D341Med (cell line): ENCODE results near the gene IZUMO1R.
"Not testable (repeated sequence)": the region's sequence is repeated elsewhere in the genome, so short reads cannot be mapped to it uniquely, and the experiment has no call there.

Experiments
- DNase-seq: peaks from one replicate; pipeline ENCODE4 v3.0.0; 2012; ENCODE audit warnings: low spot score

The IZUMO1R gene

DNA sequence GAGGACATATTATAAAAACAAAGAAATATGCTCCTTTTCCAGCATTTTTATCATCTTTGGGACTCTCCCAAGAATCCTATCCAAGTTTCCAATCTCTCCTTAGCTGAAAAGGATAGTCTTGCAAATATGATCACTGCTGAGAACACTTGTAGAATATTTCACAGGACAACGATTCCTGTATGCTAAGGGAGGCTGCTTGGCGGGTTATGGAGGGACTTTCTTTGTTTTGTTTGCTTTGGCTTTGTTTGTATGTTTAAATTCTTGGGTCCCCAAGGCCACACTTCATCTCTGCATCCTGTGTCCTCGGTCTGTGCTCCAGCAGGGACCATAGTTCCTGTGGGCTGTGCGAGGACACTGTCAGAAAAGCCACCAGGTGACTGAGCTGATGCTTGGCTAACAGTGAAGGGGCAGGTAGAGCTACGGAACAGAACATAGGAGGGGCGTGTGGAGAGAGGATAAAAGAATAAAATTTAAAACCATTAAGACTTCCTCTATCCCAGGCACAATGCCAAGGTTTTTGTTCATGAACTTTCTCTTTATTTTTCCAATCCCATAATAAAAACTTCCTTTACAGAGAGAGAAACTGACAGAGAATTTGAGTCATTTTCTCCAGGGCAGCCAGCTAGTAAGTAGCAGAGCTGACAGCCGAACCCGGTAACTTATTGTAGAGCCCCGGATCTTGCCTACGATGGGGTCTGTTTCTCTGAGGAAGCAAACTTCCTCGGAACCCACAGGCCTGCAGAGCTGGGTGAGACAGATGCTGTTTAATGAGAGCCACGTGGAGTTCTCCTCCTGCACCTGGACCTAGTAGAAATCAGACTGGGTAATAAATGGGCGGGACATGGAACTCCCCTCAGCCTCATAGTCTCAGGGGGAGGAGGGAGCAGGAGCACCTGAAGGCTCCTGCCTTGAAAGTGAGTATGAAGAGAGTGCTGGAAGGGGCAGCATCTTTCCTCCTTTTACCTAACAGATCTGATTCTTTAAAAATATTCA lies at the start of gene IZUMO1R:
IZUMO1R (plus strand) TSS at position 615 of the 993 bp plus-strand sequence. CDS start 1,057 bp downstream, outside the sequence.
- no peak for DNase-seq

GRCh38 chr11:94271885-94272372 lies 32.5 kb upstream of the IZUMO1R start:
- DNase-seq, result no peak

DNA sequence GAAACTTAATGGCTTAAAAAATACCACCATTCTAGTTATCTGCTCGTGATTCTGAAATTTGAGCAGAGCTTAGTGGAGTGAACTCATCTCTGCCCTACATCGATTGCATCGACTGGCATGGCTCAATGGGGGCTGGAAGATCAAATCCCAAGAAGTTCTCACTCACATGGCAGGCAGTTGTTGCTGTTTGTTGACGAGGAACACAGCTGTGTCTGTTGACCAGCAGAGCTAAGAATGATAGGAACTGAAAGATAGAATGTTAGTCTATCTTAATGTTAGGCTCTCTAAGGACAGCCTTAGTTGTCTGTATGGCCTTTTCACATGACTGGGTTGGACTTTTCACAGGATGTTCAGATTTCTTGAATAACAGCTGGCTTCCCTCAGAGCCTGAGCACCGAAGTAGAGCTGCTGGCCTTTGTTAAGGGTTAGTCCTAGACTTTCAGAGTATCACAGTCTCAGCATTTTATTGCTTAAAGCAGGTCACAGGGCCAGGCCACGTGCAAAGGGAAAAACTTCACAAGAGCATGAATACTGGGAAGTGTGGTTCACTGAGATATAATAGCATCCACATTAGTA lies 31.6 kb upstream of the IZUMO1R start:
- DNase-seq, result no peak

DNA sequence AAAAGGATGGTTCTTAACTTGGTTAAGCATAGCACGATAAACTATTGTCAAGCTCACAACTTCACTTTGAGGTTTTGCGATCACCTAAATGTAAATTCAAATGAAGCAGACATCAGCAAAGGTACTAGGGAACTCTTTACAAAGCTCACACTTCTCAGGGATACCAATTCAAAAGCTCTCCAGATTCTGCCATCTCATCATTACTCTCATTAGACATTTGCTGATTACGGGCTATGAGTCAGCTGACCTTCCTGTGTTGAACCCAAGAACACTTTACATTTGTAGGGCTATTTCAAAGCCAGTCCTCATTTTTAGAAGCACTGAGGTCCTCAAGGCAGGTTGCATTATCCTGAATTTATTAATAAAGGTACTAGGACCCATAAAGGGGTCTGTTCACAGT lies 28.4 kb upstream of the IZUMO1R start:
- no peak for DNase-seq

GRCh38 chr11:94276943-94277342 lies 27.4 kb upstream of the IZUMO1R start:
- no peak for DNase-seq

GRCh38 chr11:94278207-94278606 lies 26.2 kb upstream of the IZUMO1R start:
- not testable (repeated sequence) for DNase-seq

DNA sequence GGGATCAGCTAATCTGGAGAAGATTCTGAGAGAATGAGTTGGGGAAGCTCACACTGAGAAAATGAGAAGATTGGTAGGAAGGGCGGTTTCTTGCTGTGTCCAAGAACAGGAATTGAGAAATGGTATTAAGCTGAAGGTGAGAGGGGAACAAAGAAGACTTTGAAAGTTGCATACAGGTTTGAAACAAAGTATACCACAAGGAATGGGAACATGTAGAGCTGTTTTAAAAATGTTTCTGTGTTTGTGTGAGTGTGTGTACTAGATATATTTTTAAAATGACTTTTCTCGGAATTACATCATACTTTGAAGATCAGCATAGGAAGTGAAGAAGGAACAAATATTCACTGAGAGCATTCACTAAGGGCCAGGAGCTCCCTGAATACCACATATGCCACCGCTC lies 24.4 kb upstream of the IZUMO1R start:
- DNase-seq, result no peak

GRCh38 chr11:94281324-94281723 lies 23.1 kb upstream of the IZUMO1R start:
- DNase-seq, result no peak

- no peak for DNase-seq
Measured at GRCh38 chr11:94283678-94284077, 20.7 kb upstream of the IZUMO1R start.

- DNase-seq, result no peak
Measured at GRCh38 chr11:94295534-94295933, 8.8 kb upstream of the IZUMO1R start.

DNA sequence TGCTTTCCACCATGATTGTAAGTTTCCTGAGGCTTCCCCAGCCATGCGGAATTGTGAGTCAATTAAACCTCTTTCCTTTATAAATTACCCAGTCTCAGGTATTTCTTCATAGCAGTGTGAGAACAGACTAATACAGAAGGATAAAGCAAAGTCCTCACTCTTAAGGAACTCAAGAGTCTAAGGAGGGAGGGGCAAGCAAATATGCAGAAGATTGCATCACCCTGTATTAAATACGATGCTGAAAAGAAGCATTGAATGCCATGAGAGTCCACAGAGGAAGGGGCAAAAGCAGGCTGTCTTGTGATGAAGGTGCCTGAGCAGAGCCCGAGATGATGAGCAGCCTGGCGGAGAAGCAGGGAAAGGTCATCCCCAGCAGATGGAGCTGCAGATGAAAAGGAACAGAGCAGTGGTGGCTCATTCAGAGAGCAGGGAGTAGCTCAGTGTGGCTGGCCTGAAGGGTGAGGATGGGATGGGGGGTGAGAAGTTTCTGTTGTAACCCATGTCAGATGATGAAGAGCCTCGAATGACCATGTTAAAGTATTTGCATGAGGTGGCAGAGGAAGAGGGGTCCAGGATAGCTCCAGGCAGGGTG lies 6.3 kb upstream of the IZUMO1R start:
- DNase-seq, result no peak

GRCh38 chr11:94302776-94303175 lies 1.6 kb upstream of the IZUMO1R start:
- no peak for DNase-seq

- DNase-seq, result no peak
Measured at GRCh38 chr11:94305146-94305545, 766 bp downstream of the IZUMO1R start.

- no peak for DNase-seq
Measured at GRCh38 chr11:94307101-94307791, 2.9 kb downstream of the IZUMO1R start.

DNA sequence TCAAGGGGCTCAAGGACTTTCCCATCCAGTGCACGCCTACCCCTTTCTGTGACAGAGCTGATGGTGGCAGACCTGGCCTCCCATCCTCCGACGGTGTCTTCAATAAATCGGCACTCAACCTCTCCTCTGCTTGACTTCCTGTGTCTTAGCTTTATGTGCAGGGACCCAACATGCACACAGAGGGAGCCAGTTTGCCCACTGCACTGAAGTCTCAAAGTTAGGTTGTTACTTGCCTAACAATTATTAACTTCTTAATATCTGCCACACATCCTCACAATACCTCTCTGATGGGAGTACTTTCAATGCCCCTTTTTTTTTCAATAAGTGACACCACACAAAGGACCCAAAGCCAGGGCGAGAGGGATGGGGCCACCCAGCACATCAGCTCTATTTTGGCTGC lies 3.6 kb downstream of the IZUMO1R start:
- DNase-seq, result no peak

DNA sequence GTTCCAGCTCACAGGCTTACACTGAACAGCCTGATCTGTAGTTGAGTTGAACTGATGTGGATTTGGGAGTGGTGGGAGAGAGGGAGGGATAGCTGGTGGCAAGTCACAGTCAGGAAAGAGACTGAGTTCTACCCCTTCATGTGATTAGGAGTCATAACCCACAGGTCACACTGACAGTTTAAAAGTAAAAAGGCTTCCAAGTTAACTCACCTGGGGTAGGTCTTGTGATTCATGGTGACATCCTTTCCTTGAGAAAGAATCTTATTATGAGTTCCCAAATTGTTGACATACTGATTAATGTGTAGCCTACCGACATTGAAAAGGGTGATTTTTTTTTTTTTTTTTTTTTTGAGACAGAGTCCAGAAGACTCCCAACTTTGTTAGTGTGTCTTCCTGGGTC lies 5.4 kb downstream of the IZUMO1R start:
- no peak for DNase-seq

DNA sequence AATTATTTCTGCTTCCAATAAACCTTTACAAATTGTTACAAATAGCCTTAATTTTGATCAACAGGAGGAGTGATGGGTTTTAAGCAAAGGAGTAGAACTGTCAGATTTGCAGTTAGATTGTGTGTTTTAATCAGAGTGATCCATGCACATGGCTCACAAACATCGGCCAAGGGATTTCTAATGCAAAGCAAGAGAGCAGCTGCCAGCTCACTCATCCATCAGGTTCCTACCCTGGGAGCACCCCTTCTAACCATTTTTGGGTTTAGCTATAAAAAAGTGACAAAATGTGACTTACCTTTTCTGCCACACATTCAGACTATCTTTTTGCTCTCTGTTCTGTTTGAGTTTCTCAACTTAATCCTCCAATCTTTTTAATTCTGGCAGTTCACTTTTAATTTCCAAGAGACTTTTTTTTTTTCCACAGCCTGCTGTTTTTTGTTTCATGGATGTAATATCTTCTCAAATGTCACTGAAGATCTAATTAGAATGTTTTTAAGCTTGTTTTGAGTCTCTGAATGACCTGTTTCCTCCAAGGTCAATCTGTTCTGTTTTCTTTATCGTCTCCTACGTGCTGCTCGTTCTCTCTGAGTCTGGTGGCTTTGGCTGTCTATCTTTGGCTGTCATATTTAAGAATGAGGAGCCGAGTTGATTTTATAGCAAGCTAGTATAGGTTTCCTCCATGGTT lies 6.0 kb downstream of the IZUMO1R start:
- DNase-seq, result no peak

DNA sequence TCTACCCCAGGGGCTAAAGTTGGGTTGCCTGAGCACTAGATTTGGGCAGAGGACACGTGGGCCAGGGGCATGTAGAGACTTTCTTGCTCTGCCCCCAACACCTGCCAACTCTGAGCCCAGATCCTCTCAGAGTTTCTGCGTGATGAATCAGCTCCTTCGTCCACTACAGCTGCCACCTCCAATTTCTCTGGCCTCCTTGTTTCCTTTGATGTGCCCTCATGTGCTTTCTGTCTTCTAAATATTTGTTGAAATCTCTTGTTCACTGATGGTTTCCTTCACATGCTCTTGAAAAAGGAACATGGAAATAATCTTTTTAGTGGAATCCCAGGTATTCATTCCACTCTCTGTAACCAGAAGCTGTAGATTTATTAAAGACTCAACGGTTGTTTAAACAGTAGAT lies 8.0 kb downstream of the IZUMO1R start:
- no peak for DNase-seq

DNA sequence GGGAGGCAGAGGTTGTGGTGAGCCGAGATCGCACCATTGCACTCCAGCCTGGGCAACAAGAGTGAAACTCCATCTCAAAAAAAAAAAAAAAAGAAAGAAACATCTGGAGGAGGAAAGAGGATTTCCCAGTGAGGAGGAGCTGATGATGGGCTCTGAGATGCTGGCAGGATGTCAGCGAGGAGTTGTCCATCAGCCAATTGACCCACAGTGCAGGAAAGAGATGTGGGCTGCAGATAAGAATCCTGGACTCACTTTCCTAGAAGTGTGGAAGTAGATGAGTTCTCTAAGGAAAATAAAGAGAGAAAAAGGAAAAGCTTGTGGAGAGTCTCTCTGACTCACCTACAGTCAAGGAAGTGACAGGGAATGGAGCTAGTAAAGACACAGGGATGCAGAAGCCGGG lies 9.7 kb downstream of the IZUMO1R start:
- DNase-seq, result no peak

DNA sequence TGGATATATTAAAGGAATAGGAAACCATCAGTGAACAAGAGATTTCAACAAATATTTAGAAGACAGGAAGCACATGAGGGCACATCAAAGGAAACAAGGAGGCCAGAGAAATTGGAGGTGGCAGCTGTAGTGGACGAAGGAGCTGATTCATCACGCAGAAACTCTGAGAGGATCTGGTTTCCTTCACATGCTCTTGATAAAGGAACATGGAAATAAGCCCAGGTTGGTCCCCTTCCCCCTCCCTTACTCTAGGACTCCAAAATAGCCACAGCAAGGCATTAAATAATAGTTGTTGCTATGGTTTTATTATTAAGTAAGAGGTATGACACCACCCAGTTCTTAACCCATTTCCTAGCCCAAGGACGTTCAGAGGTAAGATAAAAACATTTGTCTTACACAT lies 11.3 kb downstream of the IZUMO1R start:
- DNase-seq, result no peak

GRCh38 chr11:94322501-94322900 lies 18.1 kb downstream of the IZUMO1R start:
- no peak for DNase-seq

DNA sequence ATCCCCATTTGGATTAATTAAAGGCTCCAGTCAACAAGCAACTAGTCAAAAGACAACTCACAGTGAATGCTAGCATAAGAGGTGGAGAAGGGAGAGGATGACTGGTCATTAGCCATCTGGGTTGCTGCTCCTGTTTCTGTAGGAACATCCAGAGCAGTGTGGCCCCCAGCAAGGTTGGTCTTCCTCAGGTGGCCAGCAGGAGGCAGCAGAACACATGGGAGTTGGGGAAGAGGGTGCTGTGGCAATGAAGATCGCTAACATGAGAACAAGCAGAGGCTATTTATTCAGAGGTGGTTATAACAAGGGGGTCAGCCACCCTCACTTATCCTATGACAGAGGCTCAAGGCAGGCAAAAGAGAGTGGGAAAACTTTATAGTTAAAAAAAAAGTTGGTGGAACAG lies 21.3 kb downstream of the IZUMO1R start:
- DNase-seq, result peak; percentile 55
